GM12878 (cell line): ENCODE data around the gene GSG1L. TPM values are rescaled to one million over a fixed set of nuclear protein-coding genes. Genes with fewer than 3 reads are reported as not detected.

ENCODE experiments used
- ATAC-seq: fragments of 200-7000 bp; cut with Tn5 transposase; 3 replicates; pipeline ENCODE4 v1.9.1; 2020; ENCODE audit warnings: mild to moderate bottlenecking, moderate library complexity
- BruUV-seq: library from RNA; stranded (reverse); fragments of 400-500 nt; replicated peaks from 2 replicates; lab custom pipeline; 2021; lab: Mats Ljungman, UMichigan
- CTCF ChIA-PET: fragments of 300-600 bp; sonication (Branson Sonifier 250); formaldehyde crosslinking; extraction: SDS; loops from one replicate; lab custom pipeline; 2021; ENCODE audit warnings: inconsistent platforms; lab: Yijun Ruan, JAX
- POLR2A ChIA-PET: fragments of 350-600 bp; formaldehyde crosslinking; extraction: SDS; loops from one replicate; lab custom pipeline; 2021; ENCODE audit warnings: inconsistent platforms; lab: Charles Lee
- RAD21 ChIA-PET: fragments of 300-600 bp; sonication (Branson Sonifier 250); formaldehyde crosslinking; loops from one replicate; lab custom pipeline; 2023; ENCODE audit warnings: antibody characterized with exemption; ENCODE audit not compliant: unreplicated experiment; lab: Charles Lee
- SMC1A ChIA-PET: fragments of 300-600 bp; sonication (Branson Sonifier 250); formaldehyde crosslinking; loops from one replicate; lab custom pipeline; 2023; ENCODE audit not compliant: unreplicated experiment, uncharacterized antibody; lab: Charles Lee
- DNase-seq: peaks from one replicate; pipeline ENCODE4 v3.0.0-alpha.2; 2011; ENCODE audit warnings: low read depth, low spot score
- FAIRE-seq: peaks from 3 replicates; lab custom pipeline; 2011; peaks lifted over from hg19 to GRCh38; lab: Jason Lieb, UNC
- H2AFZ ChIP-seq: 2 replicates; pipeline ENCODE4 v1.6.0; 2011; ENCODE audit warnings: low read depth, low read length, control low read depth; ENCODE audit not compliant: control insufficient read depth
- H3K27ac ChIP-seq: 2 replicates; pipeline ENCODE4 v1.5.1; 2011; ENCODE audit warnings: control low read depth; ENCODE audit not compliant: control insufficient read depth, insufficient read depth
- H3K27me3 ChIP-seq, 2 experiments: replicated peaks in 1 of 2; 2 replicates each; pipeline versions ENCODE4 v1.6.0 to v1.6.1; 2011; ENCODE audit warnings: low read length in 1 of 2; ENCODE audit not compliant: control insufficient read depth in 2 of 2, insufficient read depth in 2 of 2
- H3K36me3 ChIP-seq, 2 experiments: 2 replicates each; pipeline ENCODE4 v1.5.1; 2011; ENCODE audit warnings: low read length in 1 of 2; ENCODE audit not compliant: control insufficient read depth in 2 of 2, insufficient read depth in 2 of 2
- H3K4me1 ChIP-seq: 2 replicates; pipeline ENCODE4 v1.6.1; 2011; ENCODE audit warnings: mild to moderate bottlenecking, low read length, moderate library complexity, mixed read lengths; ENCODE audit not compliant: control insufficient read depth, insufficient read depth
- H3K4me2 ChIP-seq: 2 replicates; pipeline ENCODE4 v1.6.0; 2011; ENCODE audit warnings: control low read depth; ENCODE audit not compliant: control insufficient read depth, insufficient read depth
- H3K4me3 ChIP-seq: fragments of 200-600 bp; sonication (generic); 2 replicates; pipeline ENCODE4 v1.5.1; 2016
- H3K79me2 ChIP-seq: 2 replicates; pipeline ENCODE4 v1.6.0; 2011; ENCODE audit warnings: low read length; ENCODE audit not compliant: control insufficient read depth, insufficient read depth
- H3K9ac ChIP-seq: 2 replicates; pipeline ENCODE4 v1.8.0; 2011; ENCODE audit warnings: low read length, control low read depth, mixed read lengths; ENCODE audit not compliant: control insufficient read depth, insufficient read depth
- H3K9me3 ChIP-seq: replicated peaks from 3 replicates; pipeline ENCODE4 v1.5.1; 2011; ENCODE audit warnings: mild to moderate bottlenecking, low read length; ENCODE audit not compliant: control insufficient read depth, insufficient read depth
- H4K20me1 ChIP-seq: 2 replicates; pipeline ENCODE4 v1.6.0; 2011; ENCODE audit not compliant: control insufficient read depth, insufficient read depth
- BACH1 ChIP-seq: fragments of 450-650 bp; IDR thresholded peaks from 2 replicates; pipeline ENCODE4 v1.6.1; 2017; ENCODE audit warnings: mild to moderate bottlenecking, borderline replicate concordance
- CBX3 ChIP-seq: fragments of 200-600 bp; sonication (generic); IDR thresholded peaks from 2 replicates; pipeline ENCODE4 v1.6.1; 2016; ENCODE audit warnings: low read depth, borderline replicate concordance
- FOS ChIP-seq: IDR thresholded peaks from 3 replicates; pipeline ENCODE4 v1.6.1; 2011; ENCODE audit warnings: borderline replicate concordance; ENCODE audit not compliant: insufficient read length; ENCODE audit errors: extremely low read depth
- NR2C1 ChIP-seq: fragments of 450-650 bp; IDR thresholded peaks from 2 replicates; pipeline ENCODE4 v1.6.1; 2017; ENCODE audit warnings: antibody characterized with exemption, mild to moderate bottlenecking, moderate library complexity
- POLR2A ChIP-seq: IDR thresholded peaks from 2 replicates; pipeline ENCODE4 v1.6.1; 2011; ENCODE audit warnings: low read depth, mild to moderate bottlenecking, low read length
- RAD21 ChIP-seq: IDR thresholded peaks from 2 replicates; pipeline ENCODE4 v1.6.1; 2011; ENCODE audit warnings: mild to moderate bottlenecking, low read depth, low read length, moderate library complexity; ENCODE audit not compliant: insufficient read depth
- SMAD5 ChIP-seq: IDR thresholded peaks from 2 replicates; pipeline ENCODE4 v1.6.1; 2016; ENCODE audit warnings: antibody characterized with exemption, low read depth
- YY1 ChIP-seq: IDR thresholded peaks from 2 replicates; pipeline ENCODE4 v1.6.1; 2011; ENCODE audit warnings: low read depth, mild to moderate bottlenecking, low read length
- ZZZ3 ChIP-seq: IDR thresholded peaks from 2 replicates; pipeline ENCODE4 v1.6.1; 2011; ENCODE audit warnings: low read depth; ENCODE audit not compliant: control insufficient read depth, insufficient read length
- WGBS: methylation state at CpG from one replicate; pipeline ENCODE4 v1.1.6; 2016; ENCODE audit warnings: low lambda C conversion rate; ENCODE audit not compliant: insufficient replicate concordance, insufficient coverage; ENCODE audit errors: missing lambda C conversion rate; 5-methylcytosine and 5-hydroxymethylcytosine counted together
- in situ Hi-C: fragments of 300-500 bp; cut with MboI; formaldehyde crosslinking; loops from 9 replicates; pipeline ENCODE4 v1.14.3; 2018; ENCODE audit warnings: mixed read lengths
- intact Hi-C: fragments of 100-400 bp; cut with micrococcal nuclease; formaldehyde crosslinking; loops from one replicate; pipeline ENCODE4 v1.14.2; 2022; ENCODE audit not compliant: unreplicated experiment
- polyA plus RNA-seq, 11 experiments: library from polyadenylated mRNA; depleted of rRNA in 4 of 11; unstranded in 6 of 11; stranded (reverse) in 5 of 11; fragments of >200 nt; fragmentation: Nextera tagmentation in 4 of 11; fragmentation: Illumina TruSeq in 1 of 11; extraction: Ambion mirVana in 4 of 11; extraction: Trizol in 1 of 11; gene quantifications; 1 replicate in 1 of 11; 2 replicates in 10 of 11; pipeline versions ENCODE4 v1.2.1 to v1.2.3, GENCODE V29; 2011 to 2016; ENCODE audit warnings: inconsistent platforms in 2 of 11, missing spikeins in 2 of 11, low read depth in 1 of 11
- total RNA-seq, 4 experiments: library from RNA; depleted of rRNA in 3 of 4; stranded (reverse); fragments of >200 nt in 3 of 4; fragmentation: Illumina TruSeq in 1 of 4; extraction: Trizol in 1 of 4; gene quantifications; 2 replicates each; pipeline versions ENCODE4 v1.2.1 to v1.2.3, GENCODE V29; 2013 to 2021
- TF ChIP-seq, protein P1 (sequence below): fragments of 150-350 bp; IDR thresholded peaks from 2 replicates; pipeline ENCODE4 v1.6.1; 2016; ENCODE audit warnings: low read depth, low read length
- TF ChIP-seq, protein P2 (sequence below), 3 experiments: IDR thresholded peaks in 2 of 3; conservative IDR thresholded peaks in 1 of 3; 2 replicates each; pipeline ENCODE4 v1.5.1; 2011; ENCODE audit warnings: low read depth in 3 of 3, low read length in 3 of 3, mild to moderate bottlenecking in 3 of 3, control low read depth in 2 of 3, moderate library complexity in 2 of 3, inconsistent platforms in 1 of 3, mixed read lengths in 1 of 3; ENCODE audit not compliant: control insufficient read depth in 2 of 3, insufficient read depth in 1 of 3; ENCODE audit errors: extremely low read depth in 1 of 3
- TF ChIP-seq, protein P3 (sequence below): fragments of 450-650 bp; IDR thresholded peaks from 2 replicates; pipeline ENCODE4 v1.6.1; 2014; ENCODE audit warnings: mild to moderate bottlenecking
- TF ChIP-seq, protein P4 (sequence below): IDR thresholded peaks from 2 replicates; pipeline ENCODE4 v1.6.1; 2012; ENCODE audit warnings: improper control_type of control experiment, low read depth, low read length; ENCODE audit not compliant: insufficient replicate concordance

GSG1L gene
- total and polyA plus RNA-seq, 10 of the 15 experiments (the other 5 are each of a cell fraction or from before 2014, with no cell fraction given): not detected

DNA sequence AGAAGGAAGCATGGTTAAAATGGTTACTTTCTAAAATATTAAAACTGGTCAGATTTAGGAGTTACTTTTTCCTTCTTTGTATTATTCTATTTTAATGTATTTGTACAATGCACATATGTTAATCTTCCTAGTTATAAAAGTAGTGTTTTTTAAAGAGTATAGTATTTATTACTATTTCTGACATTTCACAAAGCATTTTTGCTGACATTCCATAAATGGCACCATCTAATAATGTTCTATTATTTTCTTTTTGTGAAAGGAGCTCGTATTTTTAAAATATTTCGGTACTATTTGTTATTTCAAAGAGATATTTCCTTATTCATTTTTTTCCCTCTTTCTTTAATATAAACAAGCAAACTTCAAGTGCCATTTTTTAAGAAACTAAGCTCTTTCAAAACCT is 47.5 kb upstream of the GSG1L start:
- Histone ChIP-seq H3K36me3 (peaks cover 40 to 57% of the 10 kb centered on the region in 2 experiments), H3K79me2 (no peaks in the 10 kb centered on the region), H4K20me1 (no peaks in the 10 kb centered on the region), H3K4me1 (no peaks in the 10 kb centered on the region), H3K4me2 (no peak overlapping the region), H3K9ac (no peak overlapping the region), H3K9me3 (no peaks in the 10 kb centered on the region), H3K4me3 (no peak overlapping the region), H3K27ac (no peak overlapping the region), H2AFZ (no peak overlapping the region), H3K27me3 (no peaks in the 10 kb centered on the region)
- RAD21 ChIA-PET: interaction anchor here (0.6 kb wide), 1 partner anchor 72 kb away, joined by 3 read pairs; no protein-coding TSS in a partner anchor
- in situ Hi-C loops: no loop called here
- SMC1A ChIA-PET: interaction anchor here (1.0 to 1.2 kb wide), 2 partner anchors 106 to 203 kb away, joined by 3 read pairs; no protein-coding TSS in a partner anchor
- BruUV-seq: no TSS peak
- 94% methylated on average over 2 of the region's 2 CpGs for WGBS
- POLR2A ChIA-PET: no interaction called here
- ATAC-seq (no peak), DNase-seq (no peak), FAIRE-seq (no peak)
- CTCF ChIA-PET: interaction anchor here (1.5 kb wide), 1 partner anchor 107 kb away, joined by 4 read pairs; no protein-coding TSS in a partner anchor
- intact Hi-C loops: no loop called here
- no peak for TF ChIP-seq SMAD5
- TF ChIP-seq, protein P1, sequence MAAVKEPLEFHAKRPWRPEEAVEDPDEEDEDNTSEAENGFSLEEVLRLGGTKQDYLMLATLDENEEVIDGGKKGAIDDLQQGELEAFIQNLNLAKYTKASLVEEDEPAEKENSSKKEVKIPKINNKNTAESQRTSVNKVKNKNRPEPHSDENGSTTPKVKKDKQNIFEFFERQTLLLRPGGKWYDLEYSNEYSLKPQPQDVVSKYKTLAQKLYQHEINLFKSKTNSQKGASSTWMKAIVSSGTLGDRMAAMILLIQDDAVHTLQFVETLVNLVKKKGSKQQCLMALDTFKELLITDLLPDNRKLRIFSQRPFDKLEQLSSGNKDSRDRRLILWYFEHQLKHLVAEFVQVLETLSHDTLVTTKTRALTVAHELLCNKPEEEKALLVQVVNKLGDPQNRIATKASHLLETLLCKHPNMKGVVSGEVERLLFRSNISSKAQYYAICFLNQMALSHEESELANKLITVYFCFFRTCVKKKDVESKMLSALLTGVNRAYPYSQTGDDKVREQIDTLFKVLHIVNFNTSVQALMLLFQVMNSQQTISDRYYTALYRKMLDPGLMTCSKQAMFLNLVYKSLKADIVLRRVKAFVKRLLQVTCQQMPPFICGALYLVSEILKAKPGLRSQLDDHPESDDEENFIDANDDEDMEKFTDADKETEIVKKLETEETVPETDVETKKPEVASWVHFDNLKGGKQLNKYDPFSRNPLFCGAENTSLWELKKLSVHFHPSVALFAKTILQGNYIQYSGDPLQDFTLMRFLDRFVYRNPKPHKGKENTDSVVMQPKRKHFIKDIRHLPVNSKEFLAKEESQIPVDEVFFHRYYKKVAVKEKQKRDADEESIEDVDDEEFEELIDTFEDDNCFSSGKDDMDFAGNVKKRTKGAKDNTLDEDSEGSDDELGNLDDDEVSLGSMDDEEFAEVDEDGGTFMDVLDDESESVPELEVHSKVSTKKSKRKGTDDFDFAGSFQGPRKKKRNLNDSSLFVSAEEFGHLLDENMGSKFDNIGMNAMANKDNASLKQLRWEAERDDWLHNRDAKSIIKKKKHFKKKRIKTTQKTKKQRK: no peak
- TF ChIP-seq POLR2A: no peak
- TF ChIP-seq BACH1: no peak
- TF ChIP-seq, protein P2, sequence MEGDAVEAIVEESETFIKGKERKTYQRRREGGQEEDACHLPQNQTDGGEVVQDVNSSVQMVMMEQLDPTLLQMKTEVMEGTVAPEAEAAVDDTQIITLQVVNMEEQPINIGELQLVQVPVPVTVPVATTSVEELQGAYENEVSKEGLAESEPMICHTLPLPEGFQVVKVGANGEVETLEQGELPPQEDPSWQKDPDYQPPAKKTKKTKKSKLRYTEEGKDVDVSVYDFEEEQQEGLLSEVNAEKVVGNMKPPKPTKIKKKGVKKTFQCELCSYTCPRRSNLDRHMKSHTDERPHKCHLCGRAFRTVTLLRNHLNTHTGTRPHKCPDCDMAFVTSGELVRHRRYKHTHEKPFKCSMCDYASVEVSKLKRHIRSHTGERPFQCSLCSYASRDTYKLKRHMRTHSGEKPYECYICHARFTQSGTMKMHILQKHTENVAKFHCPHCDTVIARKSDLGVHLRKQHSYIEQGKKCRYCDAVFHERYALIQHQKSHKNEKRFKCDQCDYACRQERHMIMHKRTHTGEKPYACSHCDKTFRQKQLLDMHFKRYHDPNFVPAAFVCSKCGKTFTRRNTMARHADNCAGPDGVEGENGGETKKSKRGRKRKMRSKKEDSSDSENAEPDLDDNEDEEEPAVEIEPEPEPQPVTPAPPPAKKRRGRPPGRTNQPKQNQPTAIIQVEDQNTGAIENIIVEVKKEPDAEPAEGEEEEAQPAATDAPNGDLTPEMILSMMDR (IDR thresholded peaks at IDR 0.05 in 2 of 3, conservative IDR thresholded peaks at IDR 0.05 in 1 of 3; ENCODE audit: control insufficient read depth in 2 of 3, extremely low read depth in 1 of 3, insufficient read depth in 1 of 3, low read depth in 3 of 3, low read length in 3 of 3): no peak
- no peak for TF ChIP-seq ZZZ3
- no peak for TF ChIP-seq YY1
- TF ChIP-seq, protein P3, sequence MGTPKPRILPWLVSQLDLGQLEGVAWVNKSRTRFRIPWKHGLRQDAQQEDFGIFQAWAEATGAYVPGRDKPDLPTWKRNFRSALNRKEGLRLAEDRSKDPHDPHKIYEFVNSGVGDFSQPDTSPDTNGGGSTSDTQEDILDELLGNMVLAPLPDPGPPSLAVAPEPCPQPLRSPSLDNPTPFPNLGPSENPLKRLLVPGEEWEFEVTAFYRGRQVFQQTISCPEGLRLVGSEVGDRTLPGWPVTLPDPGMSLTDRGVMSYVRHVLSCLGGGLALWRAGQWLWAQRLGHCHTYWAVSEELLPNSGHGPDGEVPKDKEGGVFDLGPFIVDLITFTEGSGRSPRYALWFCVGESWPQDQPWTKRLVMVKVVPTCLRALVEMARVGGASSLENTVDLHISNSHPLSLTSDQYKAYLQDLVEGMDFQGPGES: no peak
- TF ChIP-seq RAD21: no peak
- no peak for TF ChIP-seq NR2C1
- TF ChIP-seq CBX3: no peak
- TF ChIP-seq, protein P4, sequence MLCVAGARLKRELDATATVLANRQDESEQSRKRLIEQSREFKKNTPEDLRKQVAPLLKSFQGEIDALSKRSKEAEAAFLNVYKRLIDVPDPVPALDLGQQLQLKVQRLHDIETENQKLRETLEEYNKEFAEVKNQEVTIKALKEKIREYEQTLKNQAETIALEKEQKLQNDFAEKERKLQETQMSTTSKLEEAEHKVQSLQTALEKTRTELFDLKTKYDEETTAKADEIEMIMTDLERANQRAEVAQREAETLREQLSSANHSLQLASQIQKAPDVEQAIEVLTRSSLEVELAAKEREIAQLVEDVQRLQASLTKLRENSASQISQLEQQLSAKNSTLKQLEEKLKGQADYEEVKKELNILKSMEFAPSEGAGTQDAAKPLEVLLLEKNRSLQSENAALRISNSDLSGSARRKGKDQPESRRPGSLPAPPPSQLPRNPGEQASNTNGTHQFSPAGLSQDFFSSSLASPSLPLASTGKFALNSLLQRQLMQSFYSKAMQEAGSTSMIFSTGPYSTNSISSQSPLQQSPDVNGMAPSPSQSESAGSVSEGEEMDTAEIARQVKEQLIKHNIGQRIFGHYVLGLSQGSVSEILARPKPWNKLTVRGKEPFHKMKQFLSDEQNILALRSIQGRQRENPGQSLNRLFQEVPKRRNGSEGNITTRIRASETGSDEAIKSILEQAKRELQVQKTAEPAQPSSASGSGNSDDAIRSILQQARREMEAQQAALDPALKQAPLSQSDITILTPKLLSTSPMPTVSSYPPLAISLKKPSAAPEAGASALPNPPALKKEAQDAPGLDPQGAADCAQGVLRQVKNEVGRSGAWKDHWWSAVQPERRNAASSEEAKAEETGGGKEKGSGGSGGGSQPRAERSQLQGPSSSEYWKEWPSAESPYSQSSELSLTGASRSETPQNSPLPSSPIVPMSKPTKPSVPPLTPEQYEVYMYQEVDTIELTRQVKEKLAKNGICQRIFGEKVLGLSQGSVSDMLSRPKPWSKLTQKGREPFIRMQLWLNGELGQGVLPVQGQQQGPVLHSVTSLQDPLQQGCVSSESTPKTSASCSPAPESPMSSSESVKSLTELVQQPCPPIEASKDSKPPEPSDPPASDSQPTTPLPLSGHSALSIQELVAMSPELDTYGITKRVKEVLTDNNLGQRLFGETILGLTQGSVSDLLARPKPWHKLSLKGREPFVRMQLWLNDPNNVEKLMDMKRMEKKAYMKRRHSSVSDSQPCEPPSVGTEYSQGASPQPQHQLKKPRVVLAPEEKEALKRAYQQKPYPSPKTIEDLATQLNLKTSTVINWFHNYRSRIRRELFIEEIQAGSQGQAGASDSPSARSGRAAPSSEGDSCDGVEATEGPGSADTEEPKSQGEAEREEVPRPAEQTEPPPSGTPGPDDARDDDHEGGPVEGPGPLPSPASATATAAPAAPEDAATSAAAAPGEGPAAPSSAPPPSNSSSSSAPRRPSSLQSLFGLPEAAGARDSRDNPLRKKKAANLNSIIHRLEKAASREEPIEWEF: no peak
- TF ChIP-seq FOS: no peak
